Hematopoietic multipotent progenitor cell treated with erythropoietin and hydrocortisone succinate and interleukin-3 and kit ligand, for 15 days (in vitro differentiated cells): ENCODE results near the gene IKZF3.
"Not testable (repeated sequence)": the region's sequence is repeated elsewhere in the genome, so short reads cannot be mapped to it uniquely, and the experiment has no call there.

Source experiments
- DNase-seq: peaks from one replicate; pipeline ENCODE4 v3.0.0-alpha.2; 2015; ENCODE audit warnings: low spot score

Gene IKZF3

GRCh38 chr17:39754958-39755553 is 109.1 kb downstream of the IKZF3 start:
- no peak for DNase-seq

- peak; percentile 86 for DNase-seq
Measured at GRCh38 chr17:39754161-39754957, 109.8 kb downstream of the IKZF3 start.

- peak; percentile 58 for DNase-seq
Measured at GRCh38 chr17:39753514-39754160, 110.5 kb downstream of the IKZF3 start.

- DNase-seq: no peak
Measured at GRCh38 chr17:39752241-39752881, 111.8 kb downstream of the IKZF3 start.

GRCh38 chr17:39751637-39752036 is 112.5 kb downstream of the IKZF3 start:
- DNase-seq: no peak

- no peak for DNase-seq
Measured at GRCh38 chr17:39751016-39751543, 113.0 kb downstream of the IKZF3 start.

- no peak for DNase-seq
Measured at GRCh38 chr17:39750131-39751015, 113.7 kb downstream of the IKZF3 start.

- not testable (repeated sequence) for DNase-seq
Measured at GRCh38 chr17:39748444-39749034, 115.6 kb downstream of the IKZF3 start.

GRCh38 chr17:39747745-39748144 is 116.4 kb downstream of the IKZF3 start:
- no peak for DNase-seq

- DNase-seq: no peak
Measured at GRCh38 chr17:39746145-39746461, 118.0 kb downstream of the IKZF3 start.

- no peak for DNase-seq
Measured at GRCh38 chr17:39745335-39746144, 118.6 kb downstream of the IKZF3 start.

- no peak for DNase-seq
Measured at GRCh38 chr17:39744836-39745215, 119.3 kb downstream of the IKZF3 start.

GRCh38 chr17:39744075-39744835 is 119.9 kb downstream of the IKZF3 start:
- no peak for DNase-seq

GRCh38 chr17:39742856-39743436 is 121.2 kb downstream of the IKZF3 start:
- DNase-seq: no peak

- no peak for DNase-seq
Measured at GRCh38 chr17:39742126-39742855, 121.8 kb downstream of the IKZF3 start.

GRCh38 chr17:39740357-39741111 is 123.6 kb downstream of the IKZF3 start:
- no peak for DNase-seq

- no peak for DNase-seq
Measured at GRCh38 chr17:39739885-39740356, 124.2 kb downstream of the IKZF3 start.
